GM12872 (cell line): ENCODE results near the gene CHRNA4.

ENCODE experiments used
- CTCF ChIP-seq: IDR thresholded peaks from 3 replicates; pipeline ENCODE4 v1.5.1; 2011; ENCODE audit warnings: low read depth, mild to moderate bottlenecking, low read length, moderate library complexity; ENCODE audit not compliant: insufficient read depth

CHRNA4 gene

GRCh38 chr20:63343460-63344445 lies 17.4 kb downstream of the CHRNA4 start:
- TF ChIP-seq CTCF, result no peak

- TF ChIP-seq CTCF, result no peak
These were observed 18.3 kb downstream of the CHRNA4 start for GRCh38 chr20:63342561-63343459.

GRCh38 chr20:63337786-63338420 lies 23.2 kb downstream of the CHRNA4 start:
- TF ChIP-seq CTCF, result no peak

- no peak for TF ChIP-seq CTCF
These were observed 24.9 kb downstream of the CHRNA4 start for GRCh38 chr20:63336232-63336752.

- no peak for TF ChIP-seq CTCF
These were observed 25.4 kb downstream of the CHRNA4 start for GRCh38 chr20:63335711-63336110.

- no peak for TF ChIP-seq CTCF
These were observed 26.8 kb downstream of the CHRNA4 start for GRCh38 chr20:63334356-63334755.
